Gastrocnemius medialis (tissue), 4 donors: ENCODE data around the gene WSCD2. TPM values are rescaled to one million over a fixed set of nuclear protein-coding genes. Genes with fewer than 3 reads are reported as not detected.

ENCODE experiments used
- ATAC-seq, 2 donors: fragments of 150-250 bp; one replicate each; pipeline ENCODE4 v1.9.1; 2016
- DNase-seq, 2 donors: peaks; one replicate each; pipeline ENCODE4 v3.0.0-alpha.2; 2019
- H3K27ac ChIP-seq, 4 donors: fragments of 200-600 bp; sonication (generic); 1 replicate in 1 of 4; 2 replicates in 3 of 4; pipeline ENCODE4 v1.5.1; 2016 to 2018; ENCODE audit warnings: mild to moderate bottlenecking in 2 of 4, moderate library complexity in 1 of 4
- H3K27me3 ChIP-seq, 3 donors: fragments of 200-600 bp; sonication (generic) in 2 of 3; 1 replicate in 1 of 3; 2 replicates in 2 of 3; pipeline versions ENCODE4 v1.5.1 to v1.6.0; 2016 to 2019; ENCODE audit warnings: mild to moderate bottlenecking in 1 of 3, moderate library complexity in 1 of 3
- H3K36me3 ChIP-seq, 2 donors: fragments of 200-600 bp; sonication (generic) in 1 of 2; one replicate each; pipeline ENCODE4 v1.5.1; 2017 to 2018
- H3K4me1 ChIP-seq, 2 donors: fragments of 200-600 bp; sonication (generic) in 1 of 2; one replicate each; pipeline ENCODE4 v1.5.1; 2016 to 2017; ENCODE audit warnings: mild to moderate bottlenecking in 2 of 2
- H3K4me3 ChIP-seq, 4 donors: fragments of 200-600 bp; sonication (generic) in 3 of 4; 1 replicate in 1 of 4; 2 replicates in 3 of 4; pipeline ENCODE4 v1.5.1; 2016 to 2019; ENCODE audit warnings: mild to moderate bottlenecking in 2 of 4
- H3K9me3 ChIP-seq, 3 donors: fragments of 200-600 bp; sonication (generic) in 2 of 3; 1 replicate in 1 of 3; 2 replicates in 2 of 3; pipeline ENCODE4 v1.5.1; 2016 to 2019
- CTCF ChIP-seq, 5 experiments: fragments of 450-650 bp in 3 of 5; fragments of 200-600 bp in 2 of 5; sonication (generic) in 2 of 5; IDR thresholded peaks in 4 of 5; conservative IDR thresholded peaks in 1 of 5; 1 replicate in 4 of 5; 2 replicates in 1 of 5; pipeline ENCODE4 v1.5.1; 2016 to 2019; ENCODE audit warnings: antibody characterized with exemption in 5 of 5, mild to moderate bottlenecking in 3 of 5, moderate library complexity in 3 of 5
- POLR2A ChIP-seq, 2 donors: fragments of 450-650 bp; IDR thresholded peaks; one replicate each; pipeline ENCODE4 v1.6.1; 2017; ENCODE audit warnings: antibody characterized with exemption in 2 of 2, mild to moderate bottlenecking in 2 of 2, moderate library complexity in 2 of 2
- in situ Hi-C, 4 donors: fragments of 200-750 bp; cut with MboI; loops; one replicate each; pipeline versions ENCODE4 v1.15.0 to v1.8.0; 2017; ENCODE audit warnings: low sequenced_read_pairs in 4 of 4
- intact Hi-C: fragments of 100-400 bp; cut with DNase I; formaldehyde crosslinking; loops from one replicate; pipeline ENCODE4 v1.15.1; 2023; ENCODE audit warnings: low total_unique reads
- total RNA-seq, 4 donors: library from RNA; depleted of rRNA; stranded (reverse); fragments of >200 nt; gene quantifications; one replicate each; pipeline versions ENCODE4 v1.1.0 to v1.2.3, GENCODE V29; 2016

Gene WSCD2
- total RNA-seq, 4 donors from 2014 or later: 0.10 TPM; not detected in 3

- Histone ChIP-seq H3K9me3 (no peaks in the 10 kb centered on the region), H3K36me3 (no peaks in the 10 kb centered on the region), H3K4me3 (no peak overlapping the region), H3K27ac (no peak overlapping the region), H3K27me3 (peaks cover 0 to 3% (median 0%) of the 10 kb centered on the region in 3 donors), H3K4me1 (no peaks in the 10 kb centered on the region)
- intact Hi-C loops: no loop called here
- TF ChIP-seq CTCF (IDR thresholded peaks at IDR 0.05 in 4 of 5, conservative IDR thresholded peaks at IDR 0.05 in 1 of 5) (no peak), POLR2A (IDR thresholded peaks at IDR 0.05) (no peak)
- ATAC-seq (no peak), DNase-seq (no peak)
- in situ Hi-C loops: no loop called here
These were observed 143.1 kb downstream of the WSCD2 start for GRCh38 chr12:108271951-108272872.

GRCh38 chr12:108273217-108273616 is 144.1 kb downstream of the WSCD2 start:
- in situ Hi-C loops (no loop called here), intact Hi-C loops (no loop called here)
- DNase-seq (no peak), ATAC-seq (no peak)
- H3K27me3 ChIP-seq: no peaks in the 10 kb centered on the region
- no peak overlapping the region for H3K27ac ChIP-seq
- H3K36me3 ChIP-seq: no peaks in the 10 kb centered on the region
- no peaks in the 10 kb centered on the region for H3K9me3 ChIP-seq
- TF ChIP-seq CTCF (IDR thresholded peaks at IDR 0.05 in 4 of 5, conservative IDR thresholded peaks at IDR 0.05 in 1 of 5): no peak
- no peak for TF ChIP-seq POLR2A (IDR thresholded peaks at IDR 0.05)
- no peak overlapping the region for H3K4me3 ChIP-seq
- H3K4me1 ChIP-seq: no peaks in the 10 kb centered on the region

GRCh38 chr12:108277613-108278012 is 148.5 kb downstream of the WSCD2 start:
- Histone ChIP-seq H3K36me3 (no peaks in the 10 kb centered on the region), H3K4me3 (no peak overlapping the region), H3K4me1 (no peaks in the 10 kb centered on the region), H3K9me3 (no peaks in the 10 kb centered on the region), H3K27ac (no peak overlapping the region), H3K27me3 (no peaks in the 10 kb centered on the region)
- no peak for TF ChIP-seq CTCF (IDR thresholded peaks at IDR 0.05 in 4 of 5, conservative IDR thresholded peaks at IDR 0.05 in 1 of 5)
- TF ChIP-seq POLR2A (IDR thresholded peaks at IDR 0.05): no peak
- no peak for DNase-seq
- in situ Hi-C loops (no loop called here), intact Hi-C loops (no loop called here)
- ATAC-seq: no peak

- H3K4me1 ChIP-seq: no peaks in the 10 kb centered on the region
- in situ Hi-C loops (no loop called here), intact Hi-C loops (no loop called here)
- no peaks in the 10 kb centered on the region for H3K9me3 ChIP-seq
- TF ChIP-seq CTCF (IDR thresholded peaks at IDR 0.05 in 4 of 5, conservative IDR thresholded peaks at IDR 0.05 in 1 of 5) (no peak), POLR2A (IDR thresholded peaks at IDR 0.05) (no peak)
- no peaks in the 10 kb centered on the region for H3K27me3 ChIP-seq
- no peak overlapping the region for H3K4me3 ChIP-seq
- DNase-seq (no peak), ATAC-seq (no peak)
- H3K36me3 ChIP-seq: no peaks in the 10 kb centered on the region
- no peak overlapping the region for H3K27ac ChIP-seq
These were observed 153.1 kb downstream of the WSCD2 start for GRCh38 chr12:108282160-108282559.
